GM23338 (cell line): Measurements from ENCODE around the gene KEAP1. TPM values are rescaled to one million over a fixed set of nuclear protein-coding genes. Genes with fewer than 3 reads are reported as not detected.
A peak's percentile ranks its signal among the peaks of the same experiment; 100 is the strongest.

Experiments
- ATAC-seq: fragments of 200-7000 bp; cut with Tn5 transposase; 3 replicates; pipeline ENCODE4 v1.9.1; 2020
- DNase-seq: peaks from one replicate; pipeline ENCODE4 v3.0.0-alpha.2; 2015; ENCODE audit warnings: low spot score
- H2AFZ ChIP-seq: fragments of 200-600 bp; sonication (generic); 2 replicates; pipeline ENCODE4 v1.8.0; 2016; ENCODE audit warnings: antibody characterized with exemption, mild to moderate bottlenecking, moderate library complexity
- H3F3A ChIP-seq: fragments of 200-600 bp; sonication (generic); replicated peaks from 2 replicates; pipeline ENCODE4 v1.8.0; 2017; ENCODE audit warnings: antibody characterized with exemption, mixed run types, low read depth
- H3K27ac ChIP-seq: fragments of 200-600 bp; sonication (generic); 2 replicates; pipeline ENCODE4 v1.6.1; 2016; ENCODE audit warnings: low read depth
- H3K27me3 ChIP-seq: fragments of 200-600 bp; sonication (generic); 2 replicates; pipeline ENCODE4 v1.8.0; 2016; ENCODE audit warnings: mild to moderate bottlenecking, mixed run types, moderate library complexity; ENCODE audit not compliant: insufficient read depth
- H3K36me3 ChIP-seq: fragments of 200-600 bp; sonication (generic); 2 replicates; pipeline ENCODE4 v1.8.0; 2016; ENCODE audit warnings: mild to moderate bottlenecking; ENCODE audit not compliant: insufficient read depth
- H3K4me1 ChIP-seq: fragments of 200-600 bp; sonication (generic); 2 replicates; pipeline ENCODE4 v1.8.0; 2016; ENCODE audit warnings: mild to moderate bottlenecking, moderate library complexity; ENCODE audit not compliant: insufficient read depth
- H3K4me2 ChIP-seq: fragments of 200-600 bp; sonication (generic); 2 replicates; pipeline ENCODE4 v1.7.1; 2017; ENCODE audit warnings: mixed run types
- H3K4me3 ChIP-seq: fragments of 200-600 bp; sonication (generic); 2 replicates; pipeline ENCODE4 v1.6.1; 2016; ENCODE audit warnings: mixed run types
- H3K79me2 ChIP-seq: fragments of 200-600 bp; sonication (generic); replicated peaks from 2 replicates; pipeline ENCODE4 v1.8.0; 2017; ENCODE audit warnings: mild to moderate bottlenecking; ENCODE audit not compliant: insufficient read depth
- H3K9me2 ChIP-seq: fragments of 200-600 bp; sonication (generic); 2 replicates; pipeline ENCODE4 v1.8.0; 2017; ENCODE audit not compliant: insufficient read depth
- H4K20me1 ChIP-seq: fragments of 200-600 bp; sonication (generic); replicated peaks from 2 replicates; pipeline ENCODE4 v1.8.0; 2017; ENCODE audit warnings: mild to moderate bottlenecking; ENCODE audit not compliant: insufficient read depth
- H3K27ac Mint-ChIP-seq: 2 replicates; pipeline ENCODE4 v1.8.0; 2020; ENCODE audit warnings: inconsistent platforms, mild to moderate bottlenecking, moderate library complexity, mixed read lengths
- H3K27me3 Mint-ChIP-seq: 3 replicates; pipeline ENCODE4 v1.8.0; 2022; ENCODE audit warnings: low read depth, mild to moderate bottlenecking, moderate library complexity, mixed read lengths, inconsistent platforms; ENCODE audit not compliant: insufficient read depth, poor library complexity
- H3K36me3 Mint-ChIP-seq: 3 replicates; pipeline ENCODE4 v1.8.0; 2021; ENCODE audit warnings: low read depth, mild to moderate bottlenecking, inconsistent platforms, moderate library complexity, mixed read lengths
- H3K4me1 Mint-ChIP-seq: 3 replicates; pipeline ENCODE4 v1.8.0; 2020; ENCODE audit warnings: mild to moderate bottlenecking, inconsistent platforms, mixed read lengths
- H3K4me3 Mint-ChIP-seq: 3 replicates; pipeline ENCODE4 v1.8.0; 2021; ENCODE audit warnings: moderate library complexity, mild to moderate bottlenecking, inconsistent platforms, mixed read lengths
- H3K9me3 Mint-ChIP-seq: 3 replicates; pipeline ENCODE4 v1.8.0; 2020; ENCODE audit warnings: moderate library complexity, mild to moderate bottlenecking, inconsistent platforms, mixed read lengths
- CREB1 ChIP-seq: fragments of 250-450 bp; sonication (Bioruptor Pico); IDR thresholded peaks from 2 replicates; pipeline ENCODE4 v1.5.0; 2020; ENCODE audit warnings: low read depth, mild to moderate bottlenecking, moderate library complexity
- CTCF ChIP-seq, 2 experiments: fragments of 200-600 bp in 1 of 2; sonication (generic) in 1 of 2; conservative IDR thresholded peaks; 2 replicates each; pipeline versions ENCODE4 v1.5.1 to v1.6.1; 2016 to 2017; ENCODE audit warnings: antibody characterized with exemption in 2 of 2, low read depth in 2 of 2, mild to moderate bottlenecking in 2 of 2, moderate library complexity in 1 of 2
- ETS1 ChIP-seq: IDR thresholded peaks from 2 replicates; pipeline ENCODE4 v1.6.1; 2016; ENCODE audit warnings: antibody characterized with exemption
- EZH2 ChIP-seq: fragments of 200-600 bp; sonication (generic); IDR thresholded peaks from one replicate; pipeline ENCODE4 v1.8.0; 2017; ENCODE audit warnings: antibody characterized with exemption, mild to moderate bottlenecking, low read depth; ENCODE audit not compliant: unreplicated experiment
- EZH2phosphoT487 ChIP-seq: fragments of 200-600 bp; sonication (generic); IDR thresholded peaks from one replicate; pipeline ENCODE4 v1.8.1; 2018; ENCODE audit warnings: antibody characterized with exemption; ENCODE audit not compliant: unreplicated experiment
- JUNB ChIP-seq: IDR thresholded peaks from one replicate; pipeline ENCODE4 v1.6.1; 2016; ENCODE audit warnings: antibody characterized with exemption; ENCODE audit not compliant: unreplicated experiment
- NANOG ChIP-seq: IDR thresholded peaks from 2 replicates; pipeline ENCODE4 v1.6.1; 2016; ENCODE audit warnings: antibody characterized with exemption, borderline replicate concordance
- POLR2AphosphoS5 ChIP-seq: IDR thresholded peaks from 2 replicates; pipeline ENCODE4 v1.6.1; 2016; ENCODE audit warnings: antibody characterized with exemption, low read depth
- STAT1 ChIP-seq: IDR thresholded peaks from one replicate; pipeline ENCODE4 v1.6.1; 2016; ENCODE audit warnings: antibody characterized with exemption; ENCODE audit not compliant: unreplicated experiment
- ZNF114 ChIP-seq: fragments of 250-450 bp; sonication (Bioruptor Pico); IDR thresholded peaks from 2 replicates; pipeline ENCODE4 v1.5.0; 2020; ENCODE audit warnings: mild to moderate bottlenecking, moderate library complexity
- ZNF331 ChIP-seq: fragments of 250-450 bp; sonication (Bioruptor Pico); IDR thresholded peaks from 2 replicates; pipeline ENCODE4 v1.5.0; 2020; ENCODE audit warnings: low read depth, mild to moderate bottlenecking, moderate library complexity
- ZNF462 ChIP-seq: fragments of 250-450 bp; sonication (Bioruptor Pico); IDR thresholded peaks from 2 replicates; pipeline ENCODE4 v1.5.0; 2020; ENCODE audit warnings: mild to moderate bottlenecking, moderate library complexity
- polyA plus RNA-seq: library from polyadenylated mRNA; unstranded; fragments of >200 nt; fragmentation: Nextera tagmentation; extraction: Ambion mirVana; gene quantifications from 2 replicates; pipeline ENCODE4 v1.2.1, GENCODE V29; 2016
- total RNA-seq: library from RNA; depleted of rRNA; stranded (reverse); fragments of >200 nt; shearing (Covaris generic); gene quantifications from 2 replicates; pipeline ENCODE4 v1.2.3, GENCODE V29; 2014
- TF ChIP-seq, protein P1 (sequence below): IDR thresholded peaks from one replicate; pipeline ENCODE4 v1.6.1; 2018; ENCODE audit warnings: antibody characterized with exemption; ENCODE audit not compliant: unreplicated experiment

KEAP1 gene
- total and polyA plus RNA-seq, 2 experiments from 2014 or later: 57.8 to 77.5 TPM

GRCh38 chr19:10468133-10468532, 35.0 kb downstream of the KEAP1 start:
- DNase-seq: peak; percentile 67

More at GRCh38 chr19:10468133-10468532, 35.0 kb downstream of the KEAP1 start:
- Histone ChIP-seq H4K20me1 (no peaks in the 10 kb centered on the region), H3K36me3 (no peaks in the 10 kb centered on the region), H3K4me1 (peaks cover 23% of the 10 kb centered on the region), H3K4me3 (peak overlapping the region; percentile 35; the same call in 1 of the 2 replicates), H3K9me2 (no peaks in the 10 kb centered on the region), H3F3A (no peaks in the 10 kb centered on the region), H3K4me2 (peak overlapping the region; percentile 71), H3K27ac (peak overlapping the region; percentile 36; the same call in 1 of the 2 replicates), H2AFZ (peak overlapping the region; percentile 48), H3K27me3 (no peaks in the 10 kb centered on the region), H3K79me2 (no peaks in the 10 kb centered on the region)
- Mint-ChIP-seq H3K4me3 (peak overlapping the region; percentile 52; the same call in 2 of the 3 replicates), H3K27ac (peak overlapping the region; percentile 27; the same call in 1 of the 2 replicates), H3K36me3 (no peaks in the 10 kb centered on the region; the same call in 1 of the 3 replicates), H3K27me3 (peaks cover 6% of the 10 kb centered on the region), H3K4me1 (peaks cover 22% of the 10 kb centered on the region), H3K9me3 (no peaks in the 10 kb centered on the region)
- ATAC-seq: peak; percentile 82
- TF ChIP-seq POLR2AphosphoS5: no peak
- TF ChIP-seq ZNF114 (CRISPR knock-in tag): no peak
- no peak for TF ChIP-seq EZH2
- TF ChIP-seq CTCF (conservative IDR thresholded peaks at IDR 0.05; ENCODE audit: low read depth in 2 of 2): no peak
- TF ChIP-seq ZNF331 (CRISPR knock-in tag): no peak
- no peak for TF ChIP-seq CREB1 (CRISPR knock-in tag)
- no peak for TF ChIP-seq ETS1
- no peak for TF ChIP-seq NANOG
- TF ChIP-seq EZH2phosphoT487: no peak
- TF ChIP-seq JUNB: no peak
- no peak for TF ChIP-seq ZNF462 (CRISPR knock-in tag)
- TF ChIP-seq, protein P1, sequence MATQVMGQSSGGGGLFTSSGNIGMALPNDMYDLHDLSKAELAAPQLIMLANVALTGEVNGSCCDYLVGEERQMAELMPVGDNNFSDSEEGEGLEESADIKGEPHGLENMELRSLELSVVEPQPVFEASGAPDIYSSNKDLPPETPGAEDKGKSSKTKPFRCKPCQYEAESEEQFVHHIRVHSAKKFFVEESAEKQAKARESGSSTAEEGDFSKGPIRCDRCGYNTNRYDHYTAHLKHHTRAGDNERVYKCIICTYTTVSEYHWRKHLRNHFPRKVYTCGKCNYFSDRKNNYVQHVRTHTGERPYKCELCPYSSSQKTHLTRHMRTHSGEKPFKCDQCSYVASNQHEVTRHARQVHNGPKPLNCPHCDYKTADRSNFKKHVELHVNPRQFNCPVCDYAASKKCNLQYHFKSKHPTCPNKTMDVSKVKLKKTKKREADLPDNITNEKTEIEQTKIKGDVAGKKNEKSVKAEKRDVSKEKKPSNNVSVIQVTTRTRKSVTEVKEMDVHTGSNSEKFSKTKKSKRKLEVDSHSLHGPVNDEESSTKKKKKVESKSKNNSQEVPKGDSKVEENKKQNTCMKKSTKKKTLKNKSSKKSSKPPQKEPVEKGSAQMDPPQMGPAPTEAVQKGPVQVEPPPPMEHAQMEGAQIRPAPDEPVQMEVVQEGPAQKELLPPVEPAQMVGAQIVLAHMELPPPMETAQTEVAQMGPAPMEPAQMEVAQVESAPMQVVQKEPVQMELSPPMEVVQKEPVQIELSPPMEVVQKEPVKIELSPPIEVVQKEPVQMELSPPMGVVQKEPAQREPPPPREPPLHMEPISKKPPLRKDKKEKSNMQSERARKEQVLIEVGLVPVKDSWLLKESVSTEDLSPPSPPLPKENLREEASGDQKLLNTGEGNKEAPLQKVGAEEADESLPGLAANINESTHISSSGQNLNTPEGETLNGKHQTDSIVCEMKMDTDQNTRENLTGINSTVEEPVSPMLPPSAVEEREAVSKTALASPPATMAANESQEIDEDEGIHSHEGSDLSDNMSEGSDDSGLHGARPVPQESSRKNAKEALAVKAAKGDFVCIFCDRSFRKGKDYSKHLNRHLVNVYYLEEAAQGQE: no peak
- no peak for TF ChIP-seq STAT1
